DND-41 (cell line): ENCODE data around the gene PCSK2.

Experiments
- ATAC-seq: fragments of 200-7000 bp; cut with Tn5 transposase; 3 replicates; pipeline ENCODE4 v1.9.1; 2021; ENCODE audit warnings: low read depth; ENCODE audit not compliant: insufficient read depth
- DNase-seq: peaks from one replicate; pipeline ENCODE4 v3.0.0-alpha.2; 2020
- H2AFZ ChIP-seq: 2 replicates; pipeline ENCODE4 v1.6.0; 2012; ENCODE audit warnings: low read depth, low read length
- H3K27ac ChIP-seq: 2 replicates; pipeline ENCODE4 v1.5.1; 2012; ENCODE audit warnings: low read length, inconsistent platforms
- H3K27me3 ChIP-seq: fragments of 200-600 bp; sonication (generic); 2 replicates; pipeline ENCODE4 v1.6.0; 2012; ENCODE audit warnings: low read length, mild to moderate bottlenecking, inconsistent platforms; ENCODE audit not compliant: insufficient read depth, poor library complexity
- H3K36me3 ChIP-seq: 2 replicates; pipeline ENCODE4 v1.5.1; 2012; ENCODE audit warnings: low read length, inconsistent platforms; ENCODE audit not compliant: insufficient read depth
- H3K4me1 ChIP-seq: 2 replicates; pipeline ENCODE4 v1.5.1; 2012; ENCODE audit warnings: mild to moderate bottlenecking, low read length; ENCODE audit not compliant: insufficient read depth
- H3K4me2 ChIP-seq: 2 replicates; pipeline ENCODE4 v1.6.0; 2012; ENCODE audit warnings: mild to moderate bottlenecking, moderate library complexity, low read length, inconsistent platforms; ENCODE audit not compliant: insufficient read depth
- H3K4me3 ChIP-seq, 2 experiments: fragments of 200-600 bp in 1 of 2; shearing (Covaris generic) in 1 of 2; 2 replicates each; pipeline ENCODE4 v1.5.1; 2012 to 2016; ENCODE audit warnings: inconsistent platforms in 2 of 2, low read length in 2 of 2, mild to moderate bottlenecking in 2 of 2, low read depth in 1 of 2, moderate library complexity in 1 of 2
- H3K79me2 ChIP-seq: 2 replicates; pipeline ENCODE4 v1.6.0; 2012; ENCODE audit warnings: low read length, inconsistent platforms; ENCODE audit not compliant: insufficient read depth
- H3K9ac ChIP-seq: 2 replicates; pipeline ENCODE4 v1.6.0; 2012; ENCODE audit warnings: low read depth, mild to moderate bottlenecking, inconsistent platforms, low read length, moderate library complexity
- H3K9me3 ChIP-seq: 2 replicates; pipeline ENCODE4 v1.5.1; 2012; ENCODE audit warnings: low read length, moderate library complexity, mild to moderate bottlenecking, inconsistent platforms; ENCODE audit not compliant: insufficient read depth, severe bottlenecking
- H4K20me1 ChIP-seq: 2 replicates; pipeline ENCODE4 v1.6.0; 2012; ENCODE audit warnings: low read length; ENCODE audit not compliant: insufficient read depth
- EZH2 ChIP-seq: IDR thresholded peaks from 3 replicates; pipeline ENCODE4 v1.6.1; 2012; ENCODE audit warnings: borderline replicate concordance, low read depth, mild to moderate bottlenecking, moderate library complexity, low read length, inconsistent platforms; ENCODE audit not compliant: severe bottlenecking
- TF ChIP-seq, protein P1 (sequence below): IDR thresholded peaks from 2 replicates; pipeline ENCODE4 v1.5.1; 2012; ENCODE audit warnings: borderline replicate concordance, low read length, moderate library complexity, mild to moderate bottlenecking; ENCODE audit not compliant: poor library complexity, severe bottlenecking; ENCODE audit errors: extremely low read depth

The PCSK2 gene

DNA sequence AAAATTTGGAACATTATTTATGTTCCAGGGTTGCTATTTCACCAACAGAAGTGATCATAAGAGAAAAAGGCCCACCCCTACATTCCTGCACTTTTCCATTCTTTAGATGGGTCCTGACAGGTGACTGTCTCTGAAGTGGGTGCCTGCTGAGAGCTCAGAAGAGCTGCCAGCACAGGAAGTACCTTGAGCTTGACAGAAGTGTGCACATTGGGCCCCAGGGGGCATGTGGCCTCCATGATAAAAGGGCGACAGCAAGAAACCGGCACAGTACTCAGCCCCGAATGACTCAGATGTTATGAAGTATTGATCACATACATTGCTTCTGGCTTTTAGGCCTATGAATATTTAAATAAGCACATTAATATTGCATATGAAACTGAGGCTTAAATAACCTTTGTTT lies 150.4 kb downstream of the PCSK2 start:
- Histone ChIP-seq H3K4me2 (no peak overlapping the region), H4K20me1 (no peaks in the 10 kb centered on the region), H3K27ac (no peak overlapping the region), H3K79me2 (no peaks in the 10 kb centered on the region), H2AFZ (no peak overlapping the region), H3K27me3 (no peaks in the 10 kb centered on the region), H3K36me3 (no peaks in the 10 kb centered on the region), H3K4me1 (no peaks in the 10 kb centered on the region), H3K9ac (no peak overlapping the region), H3K4me3 (no peak overlapping the region), H3K9me3 (no peaks in the 10 kb centered on the region)
- TF ChIP-seq EZH2: no peak
- TF ChIP-seq, protein P1, sequence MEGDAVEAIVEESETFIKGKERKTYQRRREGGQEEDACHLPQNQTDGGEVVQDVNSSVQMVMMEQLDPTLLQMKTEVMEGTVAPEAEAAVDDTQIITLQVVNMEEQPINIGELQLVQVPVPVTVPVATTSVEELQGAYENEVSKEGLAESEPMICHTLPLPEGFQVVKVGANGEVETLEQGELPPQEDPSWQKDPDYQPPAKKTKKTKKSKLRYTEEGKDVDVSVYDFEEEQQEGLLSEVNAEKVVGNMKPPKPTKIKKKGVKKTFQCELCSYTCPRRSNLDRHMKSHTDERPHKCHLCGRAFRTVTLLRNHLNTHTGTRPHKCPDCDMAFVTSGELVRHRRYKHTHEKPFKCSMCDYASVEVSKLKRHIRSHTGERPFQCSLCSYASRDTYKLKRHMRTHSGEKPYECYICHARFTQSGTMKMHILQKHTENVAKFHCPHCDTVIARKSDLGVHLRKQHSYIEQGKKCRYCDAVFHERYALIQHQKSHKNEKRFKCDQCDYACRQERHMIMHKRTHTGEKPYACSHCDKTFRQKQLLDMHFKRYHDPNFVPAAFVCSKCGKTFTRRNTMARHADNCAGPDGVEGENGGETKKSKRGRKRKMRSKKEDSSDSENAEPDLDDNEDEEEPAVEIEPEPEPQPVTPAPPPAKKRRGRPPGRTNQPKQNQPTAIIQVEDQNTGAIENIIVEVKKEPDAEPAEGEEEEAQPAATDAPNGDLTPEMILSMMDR: no peak
- ATAC-seq: no peak
- DNase-seq: no peak

DNA sequence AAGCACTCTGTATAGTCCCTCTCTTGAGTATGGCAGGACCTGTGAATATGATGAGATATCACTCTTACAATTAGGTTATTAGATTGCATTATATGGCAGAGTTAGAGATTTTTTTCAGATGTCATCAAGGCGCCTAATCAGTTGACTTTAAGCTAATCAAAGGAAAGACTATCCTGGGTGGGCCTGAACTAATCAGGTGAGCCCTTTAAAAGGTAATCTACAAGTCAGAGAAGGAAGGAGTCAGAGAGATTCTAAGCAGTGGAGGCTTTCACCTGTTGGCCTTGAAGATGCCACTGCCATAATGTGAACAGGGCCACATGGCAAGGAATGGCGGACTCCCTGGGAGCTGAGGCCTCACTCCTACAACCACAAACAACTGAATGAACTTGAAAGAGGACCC lies 152.8 kb downstream of the PCSK2 start:
- no peaks in the 10 kb centered on the region for H4K20me1 ChIP-seq
- no peaks in the 10 kb centered on the region for H3K36me3 ChIP-seq
- DNase-seq (no peak), ATAC-seq (no peak)
- no peaks in the 10 kb centered on the region for H3K79me2 ChIP-seq
- H3K4me2 ChIP-seq: no peak overlapping the region
- no peak overlapping the region for H3K27ac ChIP-seq
- H3K9ac ChIP-seq: no peak overlapping the region
- no peaks in the 10 kb centered on the region for H3K9me3 ChIP-seq
- no peak overlapping the region for H3K4me3 ChIP-seq
- TF ChIP-seq, protein P1: no peak
- TF ChIP-seq EZH2: no peak
- H3K27me3 ChIP-seq: no peaks in the 10 kb centered on the region
- H3K4me1 ChIP-seq: no peaks in the 10 kb centered on the region
- H2AFZ ChIP-seq: no peak overlapping the region

DNA sequence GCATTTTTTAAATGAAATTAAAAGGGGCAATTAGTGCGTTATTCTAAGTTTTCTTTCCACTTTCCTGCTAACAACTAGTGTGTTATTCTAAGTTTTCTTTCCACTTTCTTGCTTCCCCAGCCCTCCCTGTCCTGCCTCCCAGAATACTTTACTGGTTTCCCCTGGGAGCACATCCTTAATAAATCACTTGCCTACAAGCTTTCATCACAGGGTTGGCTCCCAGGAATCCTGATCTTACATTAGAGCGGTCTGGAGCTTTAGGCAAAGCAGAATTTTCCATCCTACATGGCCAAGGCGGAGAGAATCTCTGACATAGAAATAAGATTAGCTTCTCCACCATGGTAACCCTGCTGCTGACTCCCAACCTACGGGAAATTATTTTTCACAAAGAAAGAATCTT lies 154.0 kb downstream of the PCSK2 start:
- Histone ChIP-seq H3K27ac (no peak overlapping the region), H3K27me3 (no peaks in the 10 kb centered on the region)

More for the DNA sequence above, 154.0 kb downstream of the PCSK2 start:
- Histone ChIP-seq H3K36me3 (no peaks in the 10 kb centered on the region), H3K4me3 (no peak overlapping the region), H3K79me2 (no peaks in the 10 kb centered on the region), H4K20me1 (no peaks in the 10 kb centered on the region), H3K9me3 (no peaks in the 10 kb centered on the region), H3K4me2 (no peak overlapping the region), H2AFZ (no peak overlapping the region), H3K4me1 (no peaks in the 10 kb centered on the region), H3K9ac (no peak overlapping the region)
- no peak for TF ChIP-seq EZH2
- TF ChIP-seq, protein P1: no peak
- no peak for DNase-seq
- no peak for ATAC-seq
